ENCODE results near the gene ZBTB42. TPM values are rescaled to one million over a fixed set of nuclear protein-coding genes. Genes with fewer than 3 reads are reported as not detected.

Gene ZBTB42
- total and polyA plus RNA-seq, 2 donors (not counting 3 experiments of a cell fraction or from before 2014, with no cell fraction given), result 3.1 to 3.8 TPM

DNA sequence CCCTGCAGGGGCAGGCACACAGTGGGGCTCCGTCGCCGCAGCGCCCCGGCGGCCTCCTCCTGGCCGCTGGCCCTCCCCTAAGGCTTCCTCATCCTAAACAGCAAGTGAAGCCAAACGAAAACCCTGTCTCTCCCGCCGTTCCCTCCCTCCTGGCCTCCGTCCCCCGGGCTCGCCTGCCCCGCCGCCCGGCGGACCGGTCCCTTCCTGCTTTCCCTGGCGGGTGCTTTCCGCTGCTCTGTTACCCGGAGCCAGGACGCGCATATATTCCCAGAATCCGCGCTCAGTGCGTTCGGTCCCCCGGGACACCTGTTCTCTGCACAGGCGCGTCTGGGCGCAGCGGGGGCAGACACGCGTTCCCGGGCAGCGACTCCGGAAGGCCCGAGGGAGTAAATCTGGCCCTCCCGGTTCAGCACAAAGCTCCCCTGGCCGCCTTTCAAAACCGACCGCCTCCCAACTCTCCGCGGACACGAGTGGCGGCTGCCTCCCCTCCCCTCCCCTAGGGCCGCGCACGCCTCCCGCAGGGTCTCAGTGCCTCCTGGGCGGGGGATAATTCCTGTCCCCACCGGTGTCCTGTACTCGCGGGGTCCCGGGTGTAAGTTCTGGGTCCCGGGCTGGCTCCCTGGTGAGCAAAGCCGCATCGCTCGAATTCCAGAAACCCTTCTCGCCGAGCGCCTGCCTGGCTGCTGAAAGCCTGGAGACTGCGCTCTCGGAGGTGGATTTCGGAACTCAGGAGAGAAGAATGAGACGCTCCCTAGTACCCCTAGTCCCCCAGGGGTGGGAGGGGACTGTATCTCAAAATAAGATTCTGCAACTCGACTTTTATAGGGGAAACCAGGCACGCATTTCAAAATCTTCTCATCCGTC is 42.8 kb downstream of the ZBTB42 start:
- H3K4me3 ChIP-seq (replicated peaks in 1 of 3; ENCODE audit: insufficient read depth in 1 of 3, low read depth in 1 of 3, low read length in 3 of 3), result no peak overlapping the region
- TF ChIP-seq, protein P1, sequence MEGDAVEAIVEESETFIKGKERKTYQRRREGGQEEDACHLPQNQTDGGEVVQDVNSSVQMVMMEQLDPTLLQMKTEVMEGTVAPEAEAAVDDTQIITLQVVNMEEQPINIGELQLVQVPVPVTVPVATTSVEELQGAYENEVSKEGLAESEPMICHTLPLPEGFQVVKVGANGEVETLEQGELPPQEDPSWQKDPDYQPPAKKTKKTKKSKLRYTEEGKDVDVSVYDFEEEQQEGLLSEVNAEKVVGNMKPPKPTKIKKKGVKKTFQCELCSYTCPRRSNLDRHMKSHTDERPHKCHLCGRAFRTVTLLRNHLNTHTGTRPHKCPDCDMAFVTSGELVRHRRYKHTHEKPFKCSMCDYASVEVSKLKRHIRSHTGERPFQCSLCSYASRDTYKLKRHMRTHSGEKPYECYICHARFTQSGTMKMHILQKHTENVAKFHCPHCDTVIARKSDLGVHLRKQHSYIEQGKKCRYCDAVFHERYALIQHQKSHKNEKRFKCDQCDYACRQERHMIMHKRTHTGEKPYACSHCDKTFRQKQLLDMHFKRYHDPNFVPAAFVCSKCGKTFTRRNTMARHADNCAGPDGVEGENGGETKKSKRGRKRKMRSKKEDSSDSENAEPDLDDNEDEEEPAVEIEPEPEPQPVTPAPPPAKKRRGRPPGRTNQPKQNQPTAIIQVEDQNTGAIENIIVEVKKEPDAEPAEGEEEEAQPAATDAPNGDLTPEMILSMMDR (IDR thresholded peaks at IDR 0.05; ENCODE audit: extremely low read depth in 1 of 2, insufficient read depth in 1 of 2, low read depth in 1 of 2, low read length in 2 of 2), result no peak
- TF ChIP-seq EZH2 (IDR thresholded peaks at IDR 0.05; ENCODE audit: borderline replicate concordance, low read depth, low read length, severe bottlenecking) (peak; percentile 96), JUN (IDR thresholded peaks at IDR 0.05; ENCODE audit: borderline replicate concordance, insufficient read depth, insufficient read length, low read depth) (no peak)
- TF ChIP-seq, protein P2, sequence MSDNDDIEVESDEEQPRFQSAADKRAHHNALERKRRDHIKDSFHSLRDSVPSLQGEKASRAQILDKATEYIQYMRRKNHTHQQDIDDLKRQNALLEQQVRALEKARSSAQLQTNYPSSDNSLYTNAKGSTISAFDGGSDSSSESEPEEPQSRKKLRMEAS (IDR thresholded peaks at IDR 0.05; ENCODE audit: insufficient read depth, insufficient read length), result no peak
- H3K27me3 ChIP-seq (ENCODE audit: control insufficient read depth in 2 of 2, insufficient read depth in 2 of 2, low read length in 2 of 2), result peaks cover 45 to 55% of the 10 kb centered on the region in 2 experiments
- POLR2A ChIA-PET, result no interaction called here
- no peak for DNase-seq (ENCODE audit: low read depth, low spot score)
- no peak overlapping the region for H3K27ac ChIP-seq (ENCODE audit: insufficient read depth, low read depth, low read length)
- intact Hi-C loops (cut with micrococcal nuclease) (no loop called here), dilution Hi-C loops (cut with MboI; ENCODE audit: extremely low pct_ligation_motif_present, low sequenced_read_pairs) (no loop called here)
- CTCF ChIA-PET, result interaction anchor here (0.6 to 1.7 kb wide), 2 partner anchors 17 to 18 kb away, joined by 3 to 6 read pairs; no protein-coding TSS in a partner anchor
- BruUV-seq (replicated peaks), result no TSS peak
- no peaks in the 10 kb centered on the region for H4K20me1 ChIP-seq (replicated peaks; ENCODE audit: control insufficient read depth, extremely low read depth, insufficient read depth, low read length)
- no peaks in the 10 kb centered on the region for H3K79me2 ChIP-seq (ENCODE audit: control insufficient read depth, insufficient read depth, low read length)
- H3K4me2 ChIP-seq (ENCODE audit: insufficient read depth, low read length), result no peak overlapping the region
- H3K4me1 ChIP-seq (ENCODE audit: control insufficient read depth, extremely low read depth, insufficient read depth, low read length), result no peaks in the 10 kb centered on the region
- no peak overlapping the region for H2AFZ ChIP-seq (ENCODE audit: low read depth, low read length)
- no peak overlapping the region for H3K9ac ChIP-seq (replicated peaks; ENCODE audit: extremely low read depth, insufficient read depth, low read length)
- no peak for FAIRE-seq
- no peaks in the 10 kb centered on the region for H3K9me1 ChIP-seq (replicated peaks; ENCODE audit: control insufficient read depth, extremely low read depth, insufficient read depth, low read length)
- H3K9me3 ChIP-seq (replicated peaks; ENCODE audit: control insufficient read depth, insufficient read depth, low read length), result no peaks in the 10 kb centered on the region
- no peaks in the 10 kb centered on the region for H3K36me3 ChIP-seq (ENCODE audit: control insufficient read depth in 2 of 2, extremely low read depth in 1 of 2, insufficient read depth in 2 of 2, low read length in 2 of 2)
